Psoas muscle (tissue), 8 donors: ENCODE data around the gene SMG6. TPM values are rescaled to one million over a fixed set of nuclear protein-coding genes. Genes with fewer than 3 reads are reported as not detected.

Experiments
- ATAC-seq, 4 donors: fragments of 200-7000 bp; cut with Tn5 transposase; one replicate each; pipeline ENCODE4 v1.9.1; 2020; ENCODE audit warnings: moderate library complexity in 3 of 4, mild to moderate bottlenecking in 2 of 4
- DNase-seq, 2 donors: peaks; one replicate each; pipeline ENCODE4 v3.0.0-alpha.2; 2020
- H3K27ac ChIP-seq: fragments of 200-600 bp; one replicate; pipeline ENCODE4 v1.8.0; 2022
- H3K27me3 ChIP-seq, 3 donors: fragments of 200-600 bp in 1 of 3; one replicate each; pipeline versions ENCODE4 v1.6.1 to v1.8.0; 2013 to 2022; ENCODE audit warnings: low read length in 2 of 3, mild to moderate bottlenecking in 2 of 3, moderate library complexity in 1 of 3; ENCODE audit not compliant: insufficient read depth in 3 of 3
- H3K36me3 ChIP-seq, 2 donors: fragments of 200-600 bp in 1 of 2; one replicate each; pipeline versions ENCODE4 v1.6.1 to v1.8.0; 2013 to 2022; ENCODE audit warnings: low read depth in 1 of 2, mild to moderate bottlenecking in 1 of 2, moderate library complexity in 1 of 2; ENCODE audit not compliant: insufficient read depth in 1 of 2
- H3K4me1 ChIP-seq: fragments of 200-600 bp; one replicate; pipeline ENCODE4 v1.8.0; 2022
- H3K4me3 ChIP-seq: fragments of 200-600 bp; one replicate; pipeline ENCODE4 v1.8.0; 2022; ENCODE audit warnings: mild to moderate bottlenecking
- H3K9me3 ChIP-seq: fragments of 200-600 bp; one replicate; pipeline ENCODE4 v1.8.0; 2022
- CTCF ChIP-seq: fragments of 200-600 bp; IDR thresholded peaks from one replicate; pipeline ENCODE4 v1.8.0; 2022; ENCODE audit warnings: antibody characterized with exemption
- WGBS, 3 donors: extraction: QIAGEN DNeasy Blood & Tissue Kit; methylation state at CpG; one replicate each; pipeline versions ENCODE4 v1.1.6 to v1.1.7; 2013; 5-methylcytosine and 5-hydroxymethylcytosine counted together
- intact Hi-C, 2 donors: fragments of 100-400 bp; cut with DNase I; formaldehyde crosslinking; loops; one replicate each; pipeline versions ENCODE4 v1.11.0 to v1.14.2; 2022
- polyA plus RNA-seq, 3 donors: library from polyadenylated mRNA; stranded (reverse); fragments of 200-250 nt; gene quantifications; one replicate each; pipeline ENCODE4 v1.2.3, GENCODE V29; 2013
- total RNA-seq, 4 donors: library from RNA; stranded (reverse); fragmentation: NEBNext Ultra II Directional in 2 of 4; extraction: Animal tissue kit (Norgen Biotek cat#: 25700) in 2 of 4; gene quantifications; one replicate each; pipeline versions ENCODE4 v1.2.1 to v1.2.4, GENCODE V29; 2021 to 2023
- donor health status: healthy with polysubstance abuse.
- donor health status: DM: no; HTN: no; CAD: no; lungs with moderate emphysema.
- donor health status: Bipolar disorder and iron deficiency.
- donor health status: healthy.
- donor health status: DM: yes; HTN: yes; CAD: no.
- donor health status: DM: no; HTN: no; CAD: no.
- donor health status: DM: no; HTN: no; CAD: no.
- donor health status: DM: yes; HTN: yes; CAD: no.

SMG6 gene
- total and polyA plus RNA-seq, 7 donors = 9.4 to 24.1 (median 16.3) TPM

- intact Hi-C loops = no loop called here
- peaks cover 47% of the 10 kb centered on the region for H3K4me1 ChIP-seq
- H3K4me3 ChIP-seq = peak overlapping the region; percentile 40
- no peak for TF ChIP-seq CTCF
- no peaks in the 10 kb centered on the region for H3K36me3 ChIP-seq
- no peaks in the 10 kb centered on the region for H3K9me3 ChIP-seq
- DNase-seq = peak; percentile 67 to 75
- peak; percentile 43 to 63 (median 58) for ATAC-seq
- H3K27me3 ChIP-seq = no peaks in the 10 kb centered on the region
- WGBS, 3 donors = 10 to 21% (median 14%) methylated on average over 18 of the region's 18 CpGs
- H3K27ac ChIP-seq = peak overlapping the region; percentile 95
Observed at GRCh38 chr17:2215616-2216364, 87.8 kb downstream of the SMG6 start.

- ATAC-seq (peak; percentile 85 to 92 (median 88)), DNase-seq (peak; percentile 54 to 86)
- intact Hi-C loops = loop anchor here (5.0 kb wide), 1 partner anchor 38 kb away; no protein-coding TSS in a partner anchor
- Histone ChIP-seq H3K36me3 (no peaks in the 10 kb centered on the region), H3K9me3 (no peaks in the 10 kb centered on the region), H3K27ac (peak overlapping the region; percentile 95), H3K4me1 (peaks cover 47% of the 10 kb centered on the region), H3K4me3 (peak overlapping the region; percentile 40), H3K27me3 (no peaks in the 10 kb centered on the region)
- WGBS, 3 donors = 8 to 11% (median 10%) methylated on average over 11 of the region's 11 CpGs
- TF ChIP-seq CTCF = no peak
Observed at GRCh38 chr17:2214929-2215615, 88.5 kb downstream of the SMG6 start.

GRCh38 chr17:2214047-2214928 lies 89.3 kb downstream of the SMG6 start:
- Histone ChIP-seq H3K4me1 (peaks cover 47% of the 10 kb centered on the region), H3K27ac (peak overlapping the region; percentile 95), H3K36me3 (no peaks in the 10 kb centered on the region), H3K9me3 (no peaks in the 10 kb centered on the region), H3K4me3 (peak overlapping the region; percentile 40), H3K27me3 (no peaks in the 10 kb centered on the region)
- ATAC-seq (peak; percentile 73 to 85 (median 82)), DNase-seq (peak; percentile 65 to 72)
- no peak for TF ChIP-seq CTCF
- WGBS, 3 donors = 17 to 32% (median 20%) methylated on average over 17 of the region's 17 CpGs
- intact Hi-C loops = loop anchor here (5.0 kb wide), 1 partner anchor 37 kb away; no protein-coding TSS in a partner anchor

GRCh38 chr17:2213291-2213960 lies 90.2 kb downstream of the SMG6 start:
- TF ChIP-seq CTCF = no peak
- intact Hi-C loops = loop anchor here (5.0 kb wide), 1 partner anchor 36 kb away; no protein-coding TSS in a partner anchor
- Histone ChIP-seq H3K27me3 (no peaks in the 10 kb centered on the region), H3K4me3 (peak overlapping the region; percentile 40), H3K27ac (peak overlapping the region; percentile 95), H3K4me1 (peaks cover 47% of the 10 kb centered on the region), H3K36me3 (no peaks in the 10 kb centered on the region), H3K9me3 (no peaks in the 10 kb centered on the region)
- ATAC-seq = no peak
- 51 to 64% (median 55%) methylated on average over 11 of the region's 11 CpGs for WGBS, 3 donors
- DNase-seq = no peak
